HepG2 (cell line): ENCODE measurements around the gene PLEKHG5. TPM values are rescaled to one million over a fixed set of nuclear protein-coding genes. Genes with fewer than 3 reads are reported as not detected.

Experiments
- BCL3 ChIP-seq: sonication (generic); formaldehyde crosslinking; IDR thresholded peaks from 2 replicates; pipeline ENCODE4 v1.5.1; 2020; ENCODE audit warnings: mild to moderate bottlenecking, missing genetic modification reagents, moderate library complexity
- FOXK1 ChIP-seq: sonication (generic); formaldehyde crosslinking; IDR thresholded peaks from 2 replicates; pipeline ENCODE4 v1.4.0; 2020; ENCODE audit warnings: low read depth, missing genetic modification reagents, borderline replicate concordance
- GTF2F1 ChIP-seq: fragments of 150-350 bp; IDR thresholded peaks from 2 replicates; pipeline ENCODE4 v1.6.1; 2014; ENCODE audit warnings: low read length
- HNF1B ChIP-seq: sonication (generic); formaldehyde crosslinking; IDR thresholded peaks from 2 replicates; pipeline ENCODE4 v1.5.1; 2020; ENCODE audit warnings: mild to moderate bottlenecking, moderate library complexity, missing genetic modification reagents
- HOXA5 ChIP-seq: sonication (generic); formaldehyde crosslinking; IDR thresholded peaks from 2 replicates; pipeline ENCODE4 v1.4.0; 2020; ENCODE audit warnings: missing genetic modification reagents
- MTA1 ChIP-seq: sonication (generic); formaldehyde crosslinking; IDR thresholded peaks from 2 replicates; pipeline ENCODE4 v1.4.0; 2020; ENCODE audit warnings: missing genetic modification reagents, mild to moderate bottlenecking, borderline replicate concordance
- MTA3 ChIP-seq: sonication (generic); formaldehyde crosslinking; IDR thresholded peaks from 2 replicates; pipeline ENCODE4 v1.4.0; 2020; ENCODE audit warnings: missing genetic modification reagents
- PRDM4 ChIP-seq: sonication (generic); formaldehyde crosslinking; IDR thresholded peaks from 2 replicates; pipeline ENCODE4 v1.9.0; 2021; ENCODE audit warnings: missing genetic modification reagents, borderline replicate concordance
- TBP ChIP-seq: sonication (generic); formaldehyde crosslinking; IDR thresholded peaks from 2 replicates; pipeline ENCODE4 v1.5.0; 2020; ENCODE audit warnings: missing genetic modification reagents
- ZBTB2 ChIP-seq: sonication (generic); formaldehyde crosslinking; IDR thresholded peaks from 2 replicates; pipeline ENCODE4 v1.8.0; 2022; ENCODE audit warnings: low read depth, missing genetic modification reagents
- ZNF292 ChIP-seq: sonication (generic); formaldehyde crosslinking; IDR thresholded peaks from 2 replicates; pipeline ENCODE4 v1.8.1; 2022; ENCODE audit warnings: mild to moderate bottlenecking, low read depth, missing genetic modification reagents, borderline replicate concordance
- ZNF552 ChIP-seq: sonication (generic); formaldehyde crosslinking; IDR thresholded peaks from 2 replicates; pipeline ENCODE4 v1.9.0; 2022; ENCODE audit warnings: missing genetic modification reagents, mild to moderate bottlenecking, borderline replicate concordance
- ZNF724P ChIP-seq: sonication (generic); formaldehyde crosslinking; IDR thresholded peaks from 2 replicates; pipeline ENCODE4 v1.8.0; 2022; ENCODE audit warnings: missing genetic modification reagents, borderline replicate concordance
- ZNF761 ChIP-seq: sonication (generic); formaldehyde crosslinking; conservative IDR thresholded peaks from 2 replicates; pipeline ENCODE4 v1.4.0; 2020; ENCODE audit warnings: mild to moderate bottlenecking, missing genetic modification reagents
- ZSCAN12 ChIP-seq: sonication (generic); formaldehyde crosslinking; IDR thresholded peaks from 2 replicates; pipeline ENCODE4 v1.9.0; 2021; ENCODE audit warnings: mild to moderate bottlenecking, missing genetic modification reagents
- polyA plus RNA-seq, 8 experiments: library from polyadenylated mRNA; depleted of rRNA in 3 of 8; stranded (reverse) in 7 of 8; unstranded in 1 of 8; fragments of >200 nt; fragmentation: Illumina TruSeq in 4 of 8; extraction: Trizol in 4 of 8; gene quantifications; 2 replicates each; pipeline versions ENCODE4 v1.2.1 to v1.2.3, GENCODE V29; 2011 to 2016; ENCODE audit warnings: low read depth in 4 of 8, missing spikeins in 1 of 8, mixed read lengths in 1 of 8; ENCODE audit not compliant: insufficient read depth in 1 of 8
- total RNA-seq, 5 experiments: library from RNA; depleted of rRNA; stranded (reverse); fragments of >200 nt; fragmentation: Illumina TruSeq; extraction: Trizol; gene quantifications; 2 replicates each; pipeline ENCODE4 v1.2.3, GENCODE V29; 2016; ENCODE audit warnings: low read depth in 1 of 5
- TF ChIP-seq, protein P1 (sequence below): sonication (generic); formaldehyde crosslinking; IDR thresholded peaks from 2 replicates; pipeline ENCODE4 v1.4.0; 2020; ENCODE audit warnings: missing genetic modification reagents
- TF ChIP-seq, protein P2 (sequence below): sonication (generic); formaldehyde crosslinking; IDR thresholded peaks from 2 replicates; pipeline ENCODE4 v1.8.1; 2023; ENCODE audit warnings: mild to moderate bottlenecking, moderate library complexity, missing genetic modification reagents

The PLEKHG5 gene
- total and polyA plus RNA-seq, 2 of the 13 experiments (the other 11 are each of a cell fraction or from before 2014, with no cell fraction given): 1.9 to 3.5 TPM

GRCh38 chr1:6447016-6447817, 44.2 kb downstream of the PLEKHG5 start (continued):
- TF ChIP-seq PRDM4: no peak
- TF ChIP-seq MTA1: peak; percentile 65; the same call in 1 of the 2 replicates
- TF ChIP-seq TBP (CRISPR knock-in tag): 0 out of 2 replicates have a peak, but pooled peaks have one; percentile 52
- 0 out of 2 replicates have a peak, but pooled peaks have one; percentile 15 for TF ChIP-seq ZSCAN12
- TF ChIP-seq, protein P1, sequence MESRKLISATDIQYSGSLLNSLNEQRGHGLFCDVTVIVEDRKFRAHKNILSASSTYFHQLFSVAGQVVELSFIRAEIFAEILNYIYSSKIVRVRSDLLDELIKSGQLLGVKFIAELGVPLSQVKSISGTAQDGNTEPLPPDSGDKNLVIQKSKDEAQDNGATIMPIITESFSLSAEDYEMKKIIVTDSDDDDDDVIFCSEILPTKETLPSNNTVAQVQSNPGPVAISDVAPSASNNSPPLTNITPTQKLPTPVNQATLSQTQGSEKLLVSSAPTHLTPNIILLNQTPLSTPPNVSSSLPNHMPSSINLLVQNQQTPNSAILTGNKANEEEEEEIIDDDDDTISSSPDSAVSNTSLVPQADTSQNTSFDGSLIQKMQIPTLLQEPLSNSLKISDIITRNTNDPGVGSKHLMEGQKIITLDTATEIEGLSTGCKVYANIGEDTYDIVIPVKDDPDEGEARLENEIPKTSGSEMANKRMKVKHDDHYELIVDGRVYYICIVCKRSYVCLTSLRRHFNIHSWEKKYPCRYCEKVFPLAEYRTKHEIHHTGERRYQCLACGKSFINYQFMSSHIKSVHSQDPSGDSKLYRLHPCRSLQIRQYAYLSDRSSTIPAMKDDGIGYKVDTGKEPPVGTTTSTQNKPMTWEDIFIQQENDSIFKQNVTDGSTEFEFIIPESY (CRISPR knock-in tag): no peak; the same call in 1 of the 2 replicates
- TF ChIP-seq ZNF724P (CRISPR knock-in tag): peak; percentile 39; the same call in 1 of the 2 replicates
- TF ChIP-seq ZNF552 (CRISPR knock-in tag): peak; percentile 58; the same call in 1 of the 2 replicates
- TF ChIP-seq MTA3: no peak
- TF ChIP-seq FOXK1 (CRISPR knock-in tag): peak; percentile 30; the same call in 1 of the 2 replicates
- TF ChIP-seq, protein P2, sequence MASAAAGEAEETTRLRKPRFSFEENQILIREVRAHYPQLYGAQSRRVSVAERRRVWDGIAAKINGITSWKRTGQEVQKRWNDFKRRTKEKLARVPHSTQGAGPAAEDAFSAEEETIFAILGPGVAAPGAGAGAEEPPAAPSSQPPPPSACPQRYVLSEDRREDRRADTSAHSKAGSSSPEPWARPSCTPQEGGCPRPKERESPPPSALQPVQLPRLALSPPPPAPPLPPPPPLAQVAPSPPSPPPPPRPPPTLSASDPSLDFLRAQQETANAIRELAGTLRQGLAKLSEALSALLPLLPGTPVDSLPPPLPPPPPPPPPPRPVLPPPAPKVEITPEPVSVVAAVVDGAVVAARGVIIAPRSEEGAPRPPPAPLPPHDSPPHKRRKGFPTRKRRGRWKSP (CRISPR knock-in tag): peak; percentile 76; the same call in 1 of the 2 replicates
- no peak; the same call in none of the 2 replicates for TF ChIP-seq HOXA5
- peak; percentile 81; the same call in 1 of the 2 replicates for TF ChIP-seq BCL3 (CRISPR knock-in tag)
- 0 out of 2 replicates have a peak, but pooled peaks have one; percentile 23 for TF ChIP-seq ZNF292
- no peak; the same call in 1 of the 2 replicates for TF ChIP-seq HNF1B (CRISPR knock-in tag)
- no peak for TF ChIP-seq GTF2F1
- 0 out of 2 replicates have a peak, but pooled peaks have one; percentile 58 for TF ChIP-seq ZNF761 (CRISPR knock-in tag)
- peak; percentile 87 for TF ChIP-seq ZBTB2 (CRISPR knock-in tag)
